OCI-LY1 (cell line): Measurements from ENCODE around the gene SPON2.

Source experiments
- H2AFZ ChIP-seq: fragments of 200-600 bp; sonication (generic), shearing (Covaris generic); 2 replicates; pipeline ENCODE4 v1.6.0; 2014; ENCODE audit warnings: antibody characterized with exemption, mild to moderate bottlenecking, low read length
- H3F3A ChIP-seq: fragments of 200-600 bp; sonication (generic), shearing (Covaris generic); 2 replicates; pipeline ENCODE4 v1.6.0; 2014; ENCODE audit warnings: mild to moderate bottlenecking, antibody characterized with exemption, low read length, moderate library complexity; ENCODE audit not compliant: insufficient read depth
- H3K27ac ChIP-seq: fragments of 200-600 bp; sonication (generic); 2 replicates; pipeline ENCODE4 v1.5.1; 2014; ENCODE audit warnings: low read length, mixed run types, mild to moderate bottlenecking, low read depth; ENCODE audit not compliant: poor library complexity, severe bottlenecking
- H3K27me3 ChIP-seq: fragments of 200-600 bp; sonication (generic); 2 replicates; pipeline ENCODE4 v1.6.0; 2014; ENCODE audit warnings: antibody characterized with exemption, mild to moderate bottlenecking, low read length, moderate library complexity; ENCODE audit not compliant: insufficient read depth
- H3K36me3 ChIP-seq: fragments of 200-600 bp; sonication (generic); 2 replicates; pipeline ENCODE4 v1.6.1; 2014; ENCODE audit warnings: mild to moderate bottlenecking, antibody characterized with exemption, low read length, moderate library complexity, mixed read lengths; ENCODE audit not compliant: insufficient read depth
- H3K4me1 ChIP-seq: fragments of 200-600 bp; sonication (generic); 2 replicates; pipeline ENCODE4 v1.5.1; 2014; ENCODE audit warnings: mild to moderate bottlenecking, low read length, moderate library complexity; ENCODE audit not compliant: insufficient read depth, severe bottlenecking
- H3K4me2 ChIP-seq: fragments of 200-600 bp; sonication (generic), shearing (Covaris generic); 2 replicates; pipeline ENCODE4 v1.6.1; 2014; ENCODE audit warnings: low read length
- H3K4me3 ChIP-seq: fragments of 200-600 bp; sonication (generic); 2 replicates; pipeline ENCODE4 v1.5.1; 2014; ENCODE audit warnings: low read length, low read depth, mild to moderate bottlenecking, mixed read lengths; ENCODE audit not compliant: poor library complexity, severe bottlenecking
- H3K79me2 ChIP-seq: fragments of 200-600 bp; shearing (Covaris generic); 2 replicates; pipeline ENCODE4 v1.6.1; 2016; ENCODE audit warnings: mixed run types, low read length, mixed read lengths; ENCODE audit not compliant: insufficient read depth
- H3K9ac ChIP-seq: fragments of 200-600 bp; sonication (generic), shearing (Covaris generic); 2 replicates; pipeline ENCODE4 v1.6.1; 2014; ENCODE audit warnings: mild to moderate bottlenecking, low read length, mixed read lengths
- H3K9me2 ChIP-seq: fragments of 200-600 bp; sonication (generic), shearing (Covaris generic); 2 replicates; pipeline ENCODE4 v1.6.1; 2014; ENCODE audit warnings: low read depth, mild to moderate bottlenecking, low read length, mixed read lengths
- H3K9me3 ChIP-seq: fragments of 200-600 bp; shearing (Covaris generic); 2 replicates; pipeline ENCODE4 v1.6.1; 2014; ENCODE audit warnings: low read length, mixed read lengths
- H4K20me1 ChIP-seq: fragments of 200-600 bp; sonication (generic), shearing (Covaris generic); 2 replicates; pipeline ENCODE4 v1.6.0; 2016; ENCODE audit warnings: mild to moderate bottlenecking, low read length; ENCODE audit not compliant: insufficient read depth
- EZH2 ChIP-seq: fragments of 200-600 bp; sonication (generic), shearing (Covaris generic); IDR thresholded peaks from 2 replicates; pipeline ENCODE4 v1.8.0; 2017; ENCODE audit warnings: borderline replicate concordance, mixed run types, mild to moderate bottlenecking, antibody characterized with exemption, low read length, moderate library complexity, mixed read lengths
- TF ChIP-seq, protein P1 (sequence below): fragments of 200-600 bp; sonication (generic), shearing (Covaris generic); IDR thresholded peaks from 2 replicates; pipeline ENCODE4 v1.5.1; 2017; ENCODE audit warnings: mild to moderate bottlenecking, antibody characterized with exemption, low read length, moderate library complexity, mixed read lengths

SPON2 gene

DNA sequence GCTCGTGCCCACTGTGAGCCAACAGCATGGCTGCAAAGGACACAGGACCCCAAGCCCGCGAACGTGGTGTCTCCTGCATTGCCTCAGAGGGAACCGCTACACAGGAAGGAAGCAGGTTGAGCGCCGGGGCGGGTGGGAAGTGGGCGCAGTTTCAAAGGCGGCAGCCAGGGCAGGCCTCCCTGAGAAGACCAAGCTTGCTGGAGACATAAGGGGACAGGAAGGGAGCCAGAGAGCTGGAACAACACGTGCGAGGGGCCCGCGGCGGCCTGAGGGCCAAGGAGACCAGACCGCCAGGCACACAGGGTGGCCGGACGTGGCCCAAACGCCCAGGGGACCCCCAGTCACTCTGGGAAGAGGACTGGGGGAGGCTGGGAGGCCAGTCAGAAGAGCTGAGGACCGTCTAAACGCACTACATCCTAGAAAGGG lies 44.5 kb upstream of the SPON2 start:
- Histone ChIP-seq H3K79me2 (no peaks in the 10 kb centered on the region), H3K27ac (peak overlapping the region; percentile 91), H3K27me3 (no peaks in the 10 kb centered on the region), H4K20me1 (no peaks in the 10 kb centered on the region), H3K4me2 (peak overlapping the region; percentile 29; the same call in 1 of the 2 replicates), H3K36me3 (peaks cover 18% of the 10 kb centered on the region), H3K4me1 (peaks cover 64% of the 10 kb centered on the region), H3K9ac (no peak overlapping the region), H3K9me3 (no peaks in the 10 kb centered on the region), H3K9me2 (no peaks in the 10 kb centered on the region), H2AFZ (no peak overlapping the region), H3F3A (peaks cover 6% of the 10 kb centered on the region), H3K4me3 (no peak overlapping the region)
- TF ChIP-seq EZH2, result no peak
- TF ChIP-seq, protein P1, sequence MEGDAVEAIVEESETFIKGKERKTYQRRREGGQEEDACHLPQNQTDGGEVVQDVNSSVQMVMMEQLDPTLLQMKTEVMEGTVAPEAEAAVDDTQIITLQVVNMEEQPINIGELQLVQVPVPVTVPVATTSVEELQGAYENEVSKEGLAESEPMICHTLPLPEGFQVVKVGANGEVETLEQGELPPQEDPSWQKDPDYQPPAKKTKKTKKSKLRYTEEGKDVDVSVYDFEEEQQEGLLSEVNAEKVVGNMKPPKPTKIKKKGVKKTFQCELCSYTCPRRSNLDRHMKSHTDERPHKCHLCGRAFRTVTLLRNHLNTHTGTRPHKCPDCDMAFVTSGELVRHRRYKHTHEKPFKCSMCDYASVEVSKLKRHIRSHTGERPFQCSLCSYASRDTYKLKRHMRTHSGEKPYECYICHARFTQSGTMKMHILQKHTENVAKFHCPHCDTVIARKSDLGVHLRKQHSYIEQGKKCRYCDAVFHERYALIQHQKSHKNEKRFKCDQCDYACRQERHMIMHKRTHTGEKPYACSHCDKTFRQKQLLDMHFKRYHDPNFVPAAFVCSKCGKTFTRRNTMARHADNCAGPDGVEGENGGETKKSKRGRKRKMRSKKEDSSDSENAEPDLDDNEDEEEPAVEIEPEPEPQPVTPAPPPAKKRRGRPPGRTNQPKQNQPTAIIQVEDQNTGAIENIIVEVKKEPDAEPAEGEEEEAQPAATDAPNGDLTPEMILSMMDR, result no peak

DNA sequence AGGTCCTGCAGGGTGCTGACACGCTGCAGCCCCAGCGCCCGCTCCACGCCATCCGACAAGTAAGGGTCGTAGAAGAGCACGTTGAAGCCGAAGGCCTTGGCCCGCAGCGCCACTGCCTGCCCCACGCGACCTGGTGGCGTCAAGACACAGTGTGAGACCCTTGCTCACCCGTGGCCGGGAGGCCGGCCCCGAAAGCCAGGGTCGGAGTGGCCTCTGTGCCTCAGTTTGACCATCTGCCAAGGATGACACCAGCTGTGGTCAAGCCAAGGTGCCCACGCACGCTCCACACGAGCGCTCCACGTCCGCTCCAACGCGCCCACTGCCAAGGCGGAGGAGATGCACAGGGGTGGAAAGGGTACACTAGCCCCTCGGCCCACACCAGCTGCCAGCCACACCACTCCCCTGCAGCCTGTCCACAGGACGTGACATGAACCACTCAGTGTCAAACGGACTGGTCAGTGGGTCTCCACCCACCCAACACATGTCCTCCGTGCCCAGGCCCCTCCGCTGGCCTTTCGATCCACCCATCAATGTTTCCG lies 43.8 kb upstream of the SPON2 start:
- peak overlapping the region; percentile 91 for H3K27ac ChIP-seq
- no peak for TF ChIP-seq EZH2
- TF ChIP-seq, protein P1, result no peak
- peak overlapping the region; percentile 29; the same call in 1 of the 2 replicates for H3K4me2 ChIP-seq
- H3K79me2 ChIP-seq, result no peaks in the 10 kb centered on the region
- no peaks in the 10 kb centered on the region for H4K20me1 ChIP-seq
- no peak overlapping the region for H3K4me3 ChIP-seq
- peaks cover 20% of the 10 kb centered on the region for H3K36me3 ChIP-seq
- no peaks in the 10 kb centered on the region for H3K9me2 ChIP-seq
- H3K27me3 ChIP-seq, result no peaks in the 10 kb centered on the region
- peaks cover 6% of the 10 kb centered on the region for H3F3A ChIP-seq
- no peaks in the 10 kb centered on the region for H3K9me3 ChIP-seq
- H3K9ac ChIP-seq, result no peak overlapping the region
- peaks cover 56% of the 10 kb centered on the region for H3K4me1 ChIP-seq
- no peak overlapping the region for H2AFZ ChIP-seq

DNA sequence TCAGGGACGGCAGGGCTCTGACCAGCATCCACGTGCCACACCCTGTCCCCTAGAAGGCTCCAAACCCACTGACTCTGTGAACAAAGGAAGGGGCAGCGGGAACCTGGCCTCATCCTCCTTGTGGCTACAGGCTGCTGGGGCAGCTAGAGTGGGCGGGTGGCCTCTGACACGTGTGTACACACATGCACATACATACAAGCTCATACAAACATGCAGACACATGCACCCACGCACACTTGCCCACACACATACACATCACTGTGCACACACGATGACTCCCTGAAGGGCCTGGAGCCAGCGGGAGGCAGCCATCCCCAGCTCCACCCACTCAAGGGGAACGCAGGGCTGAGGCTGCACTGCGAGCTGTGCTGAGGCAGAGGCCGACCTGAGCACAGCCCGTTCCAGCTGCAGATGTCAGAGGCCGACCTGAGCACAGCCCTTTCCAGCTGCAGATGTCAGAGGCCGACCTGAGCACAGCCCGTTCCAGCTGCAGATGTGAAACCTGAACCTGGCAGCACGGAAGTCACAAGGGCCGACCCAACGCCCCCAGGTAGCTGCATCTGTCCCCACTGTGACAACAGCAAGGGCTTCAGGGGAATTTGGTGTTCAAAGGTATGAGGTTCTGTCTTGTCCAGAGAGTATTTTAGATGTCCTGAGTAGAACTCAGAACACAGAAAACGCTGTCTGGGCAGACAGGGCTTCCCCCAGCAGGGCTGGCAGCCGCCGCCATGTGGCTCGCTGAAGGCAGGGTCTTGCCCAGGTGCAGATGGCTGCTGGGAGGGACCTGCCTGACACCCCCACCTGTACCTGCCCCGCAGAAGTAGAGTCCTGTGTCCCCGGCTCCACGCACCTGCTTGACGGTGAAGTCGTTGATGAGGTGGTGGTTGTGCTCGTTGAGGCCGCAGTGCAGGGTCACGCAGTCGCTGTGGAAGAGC lies 43.0 kb upstream of the SPON2 start:
- Histone ChIP-seq H3K36me3 (peaks cover 20% of the 10 kb centered on the region), H3K27ac (peak overlapping the region; percentile 91), H3K27me3 (no peaks in the 10 kb centered on the region), H3K4me2 (no peak overlapping the region), H3K4me3 (no peak overlapping the region), H3F3A (peaks cover 6% of the 10 kb centered on the region), H3K4me1 (peaks cover 52% of the 10 kb centered on the region), H3K9ac (no peak overlapping the region), H3K9me2 (no peaks in the 10 kb centered on the region), H4K20me1 (no peaks in the 10 kb centered on the region), H3K9me3 (no peaks in the 10 kb centered on the region), H3K79me2 (no peaks in the 10 kb centered on the region), H2AFZ (no peak overlapping the region)
- no peak for TF ChIP-seq EZH2
- TF ChIP-seq, protein P1, result no peak
